Stimulated activated CD4-positive, alpha-beta T cell treated with anti-CD3 and anti-CD28 coated beads, Interleukin-12 subunit alpha, Interleukin-12 subunit beta, amount 100 ng/mL, for 24 hours (primary cell): ENCODE measurements around the gene NUDT8.
"Not testable (repeated sequence)": the region's sequence is repeated elsewhere in the genome, so short reads cannot be mapped to it uniquely, and the experiment has no call there.

Experiments
- DNase-seq, 2 experiments: peaks; one replicate each; pipeline ENCODE4 v3.0.0-alpha.2; 2020; ENCODE audit warnings: low read depth in 2 of 2

The NUDT8 gene

DNA sequence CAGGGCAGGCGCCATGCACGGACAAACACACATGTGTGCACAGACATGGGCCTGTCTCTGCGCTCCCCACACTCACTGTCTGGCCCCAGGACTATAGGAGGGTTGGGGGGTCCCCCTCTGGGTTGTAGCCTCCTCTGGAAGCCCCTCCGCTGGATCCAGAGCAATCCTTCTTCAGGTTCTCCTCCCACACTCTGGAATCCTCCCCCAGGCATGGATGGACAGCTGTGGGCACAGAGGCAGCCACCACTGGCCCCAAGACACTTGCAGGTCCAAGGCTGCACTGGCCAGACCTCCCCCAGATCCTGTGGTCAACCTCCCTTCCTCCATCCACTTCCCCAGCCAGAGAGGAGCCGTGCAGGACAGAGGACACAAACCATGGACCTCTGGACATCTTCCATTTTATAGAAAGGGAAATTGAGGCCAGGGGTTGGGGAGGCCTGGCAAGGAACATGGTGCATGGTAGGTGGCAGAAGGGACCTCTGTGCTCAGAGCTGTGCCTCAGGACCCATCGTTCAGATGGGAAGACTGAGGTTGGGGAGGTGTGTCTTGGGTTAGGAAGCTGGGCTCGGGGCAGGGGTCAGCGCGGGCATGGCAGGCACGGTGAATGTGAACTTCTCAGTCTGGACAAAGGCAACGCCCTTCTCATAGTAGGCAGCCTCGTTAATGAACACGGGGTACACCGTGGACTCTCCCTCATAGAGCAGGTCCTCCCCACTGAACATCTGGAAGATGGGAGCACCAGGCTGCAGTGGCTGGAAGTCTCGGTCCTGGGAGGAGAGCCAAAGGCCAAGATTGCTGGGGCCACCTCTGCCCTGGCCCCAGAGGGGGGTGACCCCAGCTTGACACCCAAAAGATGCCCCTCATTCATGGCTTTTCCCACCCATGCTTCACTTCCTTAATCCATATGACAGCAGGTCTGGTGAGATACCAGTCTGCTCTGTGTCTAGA lies 12.7 kb upstream of the NUDT8 start:
- DNase-seq, result no peak

GRCh38 chr11:67641338-67642172 lies 11.8 kb upstream of the NUDT8 start:
- no peak for DNase-seq

DNA sequence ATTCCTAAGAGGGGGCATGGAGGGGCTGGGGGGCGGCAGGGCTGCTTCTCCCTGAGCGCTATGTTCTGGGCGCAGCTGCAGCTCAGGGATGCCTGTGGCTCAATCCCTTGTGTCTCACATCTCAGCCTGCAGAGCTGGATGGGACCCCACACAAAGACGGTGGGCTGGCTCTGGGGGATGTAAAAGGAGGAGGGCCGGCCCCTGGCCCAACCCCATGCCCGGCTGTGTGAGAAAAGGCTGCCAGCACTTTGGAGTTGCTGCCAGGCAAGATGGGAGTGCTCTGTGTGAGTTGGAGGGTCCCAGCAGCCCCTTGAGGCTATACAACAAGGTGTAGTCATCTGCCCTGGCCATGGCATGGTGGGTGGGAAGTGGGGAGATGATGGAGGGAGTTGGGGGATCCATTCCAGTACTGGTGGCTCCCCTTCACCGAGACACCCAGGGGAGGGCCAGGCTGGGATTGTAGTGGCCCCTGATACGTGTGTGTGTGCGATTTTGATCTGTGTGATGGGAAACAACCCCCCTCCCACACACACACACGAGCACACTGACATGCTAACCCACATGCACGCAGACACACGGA lies 11.1 kb upstream of the NUDT8 start:
- no peak for DNase-seq

GRCh38 chr11:67640021-67640757 lies 10.5 kb upstream of the NUDT8 start:
- peak; percentile 37 to 53 for DNase-seq

- no peak for DNase-seq
Measured at GRCh38 chr11:67639438-67639859, 9.7 kb upstream of the NUDT8 start, which contains the start of gene TBX10. Gene TBX10 (minus strand): TSS chr11:67639763. CDS start chr11:67639472, 291 bp downstream.

- DNase-seq, result no peak
Measured at GRCh38 chr11:67638535-67639437, 9.0 kb upstream of the NUDT8 start.

DNA sequence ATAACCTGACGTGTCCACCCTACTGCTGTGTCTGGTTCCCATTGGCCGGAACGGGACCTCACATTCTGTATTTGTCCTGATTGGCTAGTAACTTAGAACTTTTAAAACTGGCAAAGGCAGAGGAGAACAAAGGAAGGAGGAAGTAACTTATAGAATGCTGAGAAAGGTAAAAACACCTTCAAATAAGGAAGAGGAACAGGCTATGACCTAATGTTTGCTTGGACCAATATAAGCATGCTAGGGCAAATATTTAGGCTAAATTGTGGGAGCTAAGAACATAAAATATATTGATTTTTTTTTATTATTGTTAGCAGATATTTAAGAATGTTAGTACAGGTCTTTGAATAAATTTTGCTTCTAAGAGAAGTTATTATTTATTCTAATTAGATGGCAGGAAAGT lies 7.7 kb upstream of the NUDT8 start:
- not testable (repeated sequence) for DNase-seq

GRCh38 chr11:67636962-67637361 lies 7.2 kb upstream of the NUDT8 start:
- no peak for DNase-seq

DNA sequence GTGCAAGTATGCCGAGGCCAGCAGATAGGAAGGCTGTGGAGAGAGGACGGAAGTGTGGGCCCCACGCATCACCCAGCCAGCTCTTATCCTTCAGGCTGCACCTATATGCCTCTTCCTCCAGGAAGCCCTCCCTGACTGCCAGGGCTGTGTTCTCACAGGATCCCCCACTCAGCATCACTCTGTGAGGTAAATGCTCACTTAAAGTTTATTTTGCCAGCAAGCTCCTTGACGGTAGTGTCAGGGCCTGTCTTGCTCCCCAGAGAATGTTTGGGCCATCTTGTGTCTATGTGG lies 5.4 kb upstream of the NUDT8 start:
- DNase-seq, result no peak

DNA sequence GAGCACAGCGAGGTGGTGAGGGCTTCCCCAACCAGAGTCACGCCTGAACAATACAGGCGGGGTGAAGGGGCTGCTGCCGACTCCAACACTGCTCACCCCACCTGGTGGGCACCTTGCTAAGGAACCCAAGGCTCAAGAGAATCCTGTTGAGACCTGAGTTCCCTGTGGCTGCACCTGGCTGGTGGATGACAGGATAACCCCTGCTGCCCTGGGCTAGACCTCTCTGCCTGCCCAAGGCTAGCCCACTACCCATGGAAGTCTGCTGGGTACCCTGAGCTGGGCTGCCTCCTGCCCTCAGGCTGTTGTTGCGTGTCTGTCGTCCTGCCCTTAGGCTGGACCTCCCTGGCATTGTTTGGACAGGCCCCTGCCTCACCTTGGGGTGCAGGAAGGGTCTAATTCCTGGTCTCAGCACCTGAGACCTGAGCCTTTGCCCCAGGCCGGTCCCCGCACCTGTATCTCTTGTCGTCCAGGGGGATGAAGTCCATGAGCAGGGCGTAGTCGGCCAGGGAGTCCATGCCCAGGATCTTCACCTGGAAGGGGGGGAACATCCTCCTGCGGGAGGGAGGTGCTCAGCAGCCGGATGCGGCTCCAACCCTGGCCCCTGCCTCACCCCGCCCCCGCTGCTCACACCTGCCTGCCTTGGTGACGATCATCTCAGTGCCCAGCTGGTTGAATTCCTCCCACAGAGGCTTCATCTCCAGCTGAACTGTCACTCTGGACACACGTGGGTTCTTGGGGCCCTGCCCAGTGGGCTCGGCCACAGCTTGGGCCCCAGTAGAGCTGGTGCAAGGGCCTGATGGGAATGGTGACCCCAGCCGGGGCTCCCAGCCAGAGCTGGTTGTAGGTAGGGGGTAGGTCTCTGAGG lies 4.9 kb upstream of the NUDT8 start:
- DNase-seq, result no peak

DNA sequence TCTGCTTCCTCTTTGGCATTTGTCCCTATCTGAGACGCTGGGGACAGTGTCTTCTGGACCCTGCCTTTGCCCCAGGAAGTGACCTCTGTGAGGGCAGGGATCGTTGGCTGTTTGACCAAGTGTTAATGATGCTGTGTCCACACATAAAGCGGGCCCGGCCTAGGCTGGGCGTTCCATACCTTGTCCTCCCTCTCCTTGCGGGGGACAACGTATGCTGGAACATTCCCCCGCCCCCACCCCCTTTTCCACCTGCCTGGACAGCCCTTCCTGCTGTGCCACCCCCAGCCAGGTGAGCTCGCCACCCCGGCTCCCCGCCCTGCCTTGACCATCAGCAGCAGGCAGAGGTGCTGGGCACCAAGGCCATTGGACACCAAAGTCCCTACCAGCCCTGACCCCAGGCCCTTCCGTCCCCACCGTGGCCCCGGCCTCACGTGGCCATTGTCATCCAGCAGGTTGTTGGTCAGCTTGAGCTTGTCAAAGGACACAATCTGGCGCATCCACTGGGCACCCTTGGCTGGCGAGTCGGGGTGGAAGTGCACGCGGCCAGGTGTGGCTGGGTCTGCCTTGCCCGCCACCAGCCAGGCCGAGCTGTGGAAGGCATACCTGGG lies 4.1 kb upstream of the NUDT8 start:
- no peak for DNase-seq

GRCh38 chr11:67632982-67633755 lies 3.4 kb upstream of the NUDT8 start:
- no peak for DNase-seq

DNA sequence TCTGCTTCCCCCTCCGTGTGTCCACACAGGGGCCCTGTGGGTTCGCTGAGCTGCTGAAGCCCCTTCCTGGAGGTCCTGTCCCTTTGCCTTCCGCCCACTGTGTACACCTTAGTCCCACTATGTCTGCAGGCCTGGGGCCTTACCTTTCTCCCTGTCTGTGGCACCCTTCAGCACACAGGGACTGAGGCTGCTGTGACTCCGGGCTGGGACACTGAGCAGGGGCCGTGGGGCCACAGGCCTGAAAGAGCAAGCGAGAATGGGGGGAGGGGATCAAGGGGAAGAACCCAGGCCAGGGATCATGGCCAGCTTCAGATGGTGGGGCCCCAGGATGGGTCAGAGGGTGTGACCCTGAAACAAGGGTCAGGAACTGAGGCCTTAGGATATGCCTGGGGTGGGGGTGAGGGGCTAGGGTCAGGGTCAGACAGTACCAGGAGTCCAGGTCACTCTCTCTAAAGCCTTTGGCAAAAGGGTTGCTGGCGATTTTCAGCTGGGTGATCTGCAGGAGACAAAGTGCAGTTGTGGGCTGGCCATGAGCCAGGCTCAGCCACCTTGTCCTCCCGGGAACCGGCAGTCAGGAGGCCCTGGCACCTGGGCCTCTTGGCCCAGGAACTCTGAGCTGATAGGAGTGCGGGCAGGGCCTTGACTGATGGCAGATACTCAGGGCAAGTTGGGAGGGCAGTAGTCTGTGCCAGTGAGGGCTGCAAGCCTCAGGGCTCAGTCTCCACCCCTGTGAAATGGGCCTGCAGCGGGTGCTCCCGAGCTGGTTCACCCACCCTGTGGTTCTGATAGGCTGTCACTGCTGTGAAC lies 2.6 kb upstream of the NUDT8 start:
- no peak for DNase-seq

- DNase-seq, result no peak
Measured at GRCh38 chr11:67631853-67632174, 2.1 kb upstream of the NUDT8 start.

DNA sequence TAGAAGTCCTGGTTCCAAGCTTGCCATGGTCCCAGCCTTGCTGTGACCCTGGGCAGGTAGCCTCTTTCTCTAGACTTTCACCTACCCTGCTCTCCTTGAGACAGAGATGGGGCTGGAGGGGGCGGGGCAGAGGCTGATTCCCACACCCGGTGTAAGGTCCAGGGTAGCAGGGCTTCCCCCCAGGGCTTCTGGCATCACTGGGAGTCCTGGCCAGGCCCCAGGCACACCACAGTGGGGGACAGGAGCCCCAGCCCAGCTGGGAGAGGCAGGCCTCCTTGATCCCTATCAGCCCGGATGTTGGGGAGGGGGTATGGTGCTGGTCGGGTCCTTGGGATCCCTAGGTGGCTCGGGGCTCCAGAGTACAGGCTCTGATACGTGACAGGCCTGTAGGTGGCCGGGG lies 1.7 kb upstream of the NUDT8 start:
- DNase-seq, result no peak

- no peak for DNase-seq
Measured at GRCh38 chr11:67630943-67631331, 1.2 kb upstream of the NUDT8 start.

DNA sequence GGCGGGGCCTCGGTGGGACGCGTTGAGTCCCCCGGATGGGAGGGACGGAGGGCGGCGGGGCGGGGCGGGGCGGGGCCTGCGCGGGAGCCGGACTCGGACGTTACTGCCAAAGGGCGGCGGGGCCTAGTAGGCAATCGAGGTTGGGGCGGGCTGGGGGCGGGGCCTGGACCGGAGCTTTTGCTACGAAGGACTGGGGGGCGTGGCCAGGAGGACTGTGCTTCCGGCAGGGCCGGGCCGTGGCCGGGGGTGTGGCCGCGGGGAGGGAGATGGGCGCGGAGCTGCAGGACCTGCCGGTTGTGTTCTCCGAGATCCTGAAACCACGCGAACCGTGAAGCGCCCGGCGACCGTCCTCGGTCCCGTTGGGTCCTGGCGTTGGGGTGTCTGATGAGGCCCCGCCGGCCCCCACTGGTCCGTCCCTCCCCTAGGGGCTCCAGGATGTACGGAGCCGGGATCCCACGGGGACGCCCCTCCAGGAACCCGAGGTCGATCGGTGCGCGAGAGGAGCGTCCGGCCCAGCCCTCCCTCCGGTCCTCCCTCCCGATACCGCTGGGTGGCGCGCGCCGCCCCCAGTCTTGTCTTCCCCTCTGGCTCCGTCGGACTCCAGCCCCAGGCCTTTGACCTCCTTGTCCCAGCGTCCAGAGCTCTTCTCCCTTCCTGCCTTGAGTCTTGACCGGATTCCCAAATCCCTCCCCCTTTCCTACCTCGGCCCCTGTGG lies 648 bp upstream of the NUDT8 start:
- DNase-seq, result peak; percentile 92 to 97
